IMR-90 (cell line): ENCODE data around the gene MIER3. TPM values are rescaled to one million over a fixed set of nuclear protein-coding genes. Genes with fewer than 3 reads are reported as not detected.
"Not testable (repeated sequence)": the region's sequence is repeated elsewhere in the genome, so short reads cannot be mapped to it uniquely, and the experiment has no call there.

Source experiments
- ATAC-seq: fragments of 200-7000 bp; cut with Tn5 transposase; 2 replicates; pipeline ENCODE4 v1.9.1; 2020; ENCODE audit warnings: low read depth, mild to moderate bottlenecking, moderate library complexity
- BruUV-seq: library from RNA; stranded (reverse); fragments of 400-500 nt; replicated peaks from 2 replicates; lab custom pipeline; 2021; lab: Mats Ljungman, UMichigan
- CTCF ChIA-PET: fragments of 300-600 bp; formaldehyde crosslinking; extraction: SDS; loops from one replicate; lab custom pipeline; 2021; ENCODE audit warnings: antibody characterized with exemption; lab: Yijun Ruan, JAX
- POLR2A ChIA-PET: fragments of 300-600 bp; sonication (Branson Sonifier 250); formaldehyde crosslinking; loops from one replicate; lab custom pipeline; 2022; ENCODE audit warnings: antibody characterized with exemption; ENCODE audit not compliant: unreplicated experiment; lab: Charles Lee
- DNase-seq: peaks from one replicate; pipeline ENCODE4 v3.0.0; 2013
- H2AFZ ChIP-seq: replicated peaks from 2 replicates; pipeline ENCODE3; 2013; ENCODE audit warnings: low read length, mild to moderate bottlenecking; ENCODE audit not compliant: poor library complexity
- H2AK5ac ChIP-seq: 2 replicates; pipeline ENCODE4 v1.6.1; 2013; ENCODE audit warnings: low read depth, low read length, inconsistent platforms
- H2AK9ac ChIP-seq: replicated peaks from 2 replicates; pipeline ENCODE3; 2013; ENCODE audit warnings: mild to moderate bottlenecking, low read depth, low read length, moderate library complexity; ENCODE audit not compliant: poor library complexity
- H2BK120ac ChIP-seq: 2 replicates; pipeline ENCODE4 v1.6.1; 2013; ENCODE audit warnings: low read depth, low read length, inconsistent platforms
- H2BK15ac ChIP-seq: 3 replicates; pipeline ENCODE4 v1.6.1; 2013; ENCODE audit warnings: low read depth, low read length, inconsistent platforms
- H2BK20ac ChIP-seq: 2 replicates; pipeline ENCODE4 v1.6.1; 2013; ENCODE audit warnings: low read depth, mild to moderate bottlenecking, inconsistent platforms, low read length, moderate library complexity
- H2BK5ac ChIP-seq: 2 replicates; pipeline ENCODE4 v1.6.1; 2013; ENCODE audit warnings: mild to moderate bottlenecking, low read depth, low read length, inconsistent platforms; ENCODE audit not compliant: poor library complexity, severe bottlenecking
- H3K14ac ChIP-seq: replicated peaks from 2 replicates; pipeline ENCODE4 v1.6.1; 2013; ENCODE audit warnings: low read depth, low read length, inconsistent platforms
- H3K18ac ChIP-seq: 2 replicates; pipeline ENCODE4 v1.6.1; 2013; ENCODE audit warnings: low read depth, low read length, control low read depth
- H3K23ac ChIP-seq: 2 replicates; pipeline ENCODE4 v1.6.1; 2013; ENCODE audit warnings: low read depth, low read length, inconsistent platforms
- H3K27ac ChIP-seq: 2 replicates; pipeline ENCODE4 v1.5.1; 2013; ENCODE audit warnings: mild to moderate bottlenecking, control low read depth, low read length; ENCODE audit not compliant: insufficient read depth
- H3K27me3 ChIP-seq: 2 replicates; pipeline ENCODE4 v1.6.1; 2013; ENCODE audit warnings: low read length; ENCODE audit not compliant: control insufficient read depth, insufficient read depth
- H3K36me3 ChIP-seq: 2 replicates; pipeline ENCODE4 v1.6.1; 2013; ENCODE audit warnings: low read length, mixed read lengths; ENCODE audit not compliant: control insufficient read depth, insufficient read depth
- H3K4ac ChIP-seq: 2 replicates; pipeline ENCODE4 v1.6.1; 2013; ENCODE audit warnings: low read depth, low read length, inconsistent platforms
- H3K4me1 ChIP-seq: 2 replicates; pipeline ENCODE4 v1.6.1; 2013; ENCODE audit warnings: low read length, mixed read lengths; ENCODE audit not compliant: control insufficient read depth, insufficient read depth
- H3K4me2 ChIP-seq: 2 replicates; pipeline ENCODE4 v1.6.1; 2013; ENCODE audit warnings: low read depth, mild to moderate bottlenecking, control low read depth, low read length, moderate library complexity
- H3K4me3 ChIP-seq: 2 replicates; pipeline ENCODE4 v1.5.1; 2013; ENCODE audit warnings: low read depth, mild to moderate bottlenecking, control low read depth, low read length, moderate library complexity; ENCODE audit not compliant: insufficient read depth
- H3K56ac ChIP-seq: 2 replicates; pipeline ENCODE4 v1.6.1; 2013; ENCODE audit warnings: low read length, inconsistent platforms; ENCODE audit not compliant: insufficient read depth; ENCODE audit errors: extremely low read depth
- H3K79me1 ChIP-seq, 2 experiments: 2 replicates each; pipeline ENCODE4 v1.6.1; 2013; ENCODE audit warnings: low read length in 2 of 2, inconsistent platforms in 1 of 2, low read depth in 1 of 2
- H3K9ac ChIP-seq: 2 replicates; pipeline ENCODE4 v1.6.1; 2013; ENCODE audit warnings: low read depth, low read length, control low read depth
- H3K9me1 ChIP-seq: 2 replicates; pipeline ENCODE4 v1.6.1; 2013; ENCODE audit warnings: low read length, inconsistent platforms; ENCODE audit not compliant: insufficient read depth
- H3K9me3 ChIP-seq: 2 replicates; pipeline ENCODE4 v1.6.1; 2013; ENCODE audit warnings: low read length; ENCODE audit not compliant: control insufficient read depth, insufficient read depth
- H4K20me1 ChIP-seq: 2 replicates; pipeline ENCODE4 v1.6.1; 2013; ENCODE audit warnings: low read length, inconsistent platforms; ENCODE audit not compliant: insufficient read depth
- H4K5ac ChIP-seq: 2 replicates; pipeline ENCODE4 v1.6.1; 2013; ENCODE audit warnings: mild to moderate bottlenecking, low read depth, low read length, control low read depth
- H4K8ac ChIP-seq, 2 experiments: 2 replicates each; pipeline ENCODE4 v1.6.1; 2013; ENCODE audit warnings: low read depth in 2 of 2, low read length in 2 of 2, control low read depth in 1 of 2, inconsistent platforms in 1 of 2
- H4K91ac ChIP-seq: 2 replicates; pipeline ENCODE4 v1.6.1; 2013; ENCODE audit warnings: low read depth, low read length, inconsistent platforms; ENCODE audit not compliant: insufficient read depth
- MAZ ChIP-seq: IDR thresholded peaks from 2 replicates; pipeline ENCODE4 v1.6.1; 2012; ENCODE audit warnings: low read depth, mild to moderate bottlenecking, low read length, improper control_type of control experiment, moderate library complexity, borderline replicate concordance
- NFE2L2 ChIP-seq: fragments of 150-350 bp; IDR thresholded peaks from 2 replicates; pipeline ENCODE4 v1.6.1; 2016; ENCODE audit warnings: low read depth, mild to moderate bottlenecking, low read length
- POLR2A ChIP-seq: IDR thresholded peaks from 2 replicates; pipeline ENCODE4 v1.6.1; 2012; ENCODE audit warnings: mild to moderate bottlenecking, low read depth, low read length
- RCOR1 ChIP-seq: IDR thresholded peaks from 2 replicates; pipeline ENCODE4 v1.6.1; 2012; ENCODE audit warnings: mild to moderate bottlenecking, low read length, improper control_type of control experiment; ENCODE audit not compliant: insufficient replicate concordance
- RFX5 ChIP-seq: IDR thresholded peaks from 2 replicates; pipeline ENCODE4 v1.8.0; 2012; ENCODE audit warnings: low read depth, mild to moderate bottlenecking, low read length, moderate library complexity
- WGBS, 2 experiments: methylation state at CpG; one replicate each; pipeline versions ENCODE4 v1.1.5 to v1.1.7; 2013; ENCODE audit warnings: missing lambda C conversion rate in 2 of 2; ENCODE audit not compliant: insufficient read length in 1 of 2; ENCODE audit errors: extremely low coverage in 2 of 2; 5-methylcytosine and 5-hydroxymethylcytosine counted together
- dilution Hi-C: fragments of 300-500 bp; cut with HindIII; formaldehyde crosslinking; loops from one replicate; pipeline ENCODE4 v1.14.3; 2018; ENCODE audit warnings: low sequenced_read_pairs; ENCODE audit not compliant: unreplicated experiment
- in situ Hi-C: fragments of 300-500 bp; cut with MboI; formaldehyde crosslinking; loops from 3 replicates; pipeline ENCODE4 v1.14.3; 2019; ENCODE audit warnings: low sequenced_read_pairs, inconsistent platforms, mixed read lengths
- intact Hi-C: fragments of 100-400 bp; cut with micrococcal nuclease; formaldehyde crosslinking; loops from 2 replicates; pipeline ENCODE4 v1.10.0; 2022
- polyA plus RNA-seq, 3 experiments: library from polyadenylated mRNA; depleted of rRNA; stranded (reverse); fragments of >200 nt; gene quantifications; 2 replicates each; pipeline ENCODE4 v1.2.3, GENCODE V29; 2012; ENCODE audit warnings: low replicate concordance in 1 of 3
- total RNA-seq: library from RNA; depleted of rRNA; stranded (reverse); fragments of >200 nt; gene quantifications from 2 replicates; pipeline ENCODE4 v1.2.3, GENCODE V29; 2012
- TF ChIP-seq, protein P1 (sequence below): fragments of 150-350 bp; IDR thresholded peaks from 2 replicates; pipeline ENCODE4 v1.6.1; 2017; ENCODE audit warnings: mild to moderate bottlenecking, antibody characterized with exemption, low read length, low read depth
- TF ChIP-seq, protein P2 (sequence below): fragments of 150-350 bp; IDR thresholded peaks from 2 replicates; pipeline ENCODE4 v1.6.1; 2016; ENCODE audit warnings: low read depth, mild to moderate bottlenecking, low read length, moderate library complexity, borderline replicate concordance

Gene MIER3
- total and polyA plus RNA-seq, 2 of the 4 experiments (the other 2 are of a cell fraction) = 6.4 to 22.9 TPM

DNA sequence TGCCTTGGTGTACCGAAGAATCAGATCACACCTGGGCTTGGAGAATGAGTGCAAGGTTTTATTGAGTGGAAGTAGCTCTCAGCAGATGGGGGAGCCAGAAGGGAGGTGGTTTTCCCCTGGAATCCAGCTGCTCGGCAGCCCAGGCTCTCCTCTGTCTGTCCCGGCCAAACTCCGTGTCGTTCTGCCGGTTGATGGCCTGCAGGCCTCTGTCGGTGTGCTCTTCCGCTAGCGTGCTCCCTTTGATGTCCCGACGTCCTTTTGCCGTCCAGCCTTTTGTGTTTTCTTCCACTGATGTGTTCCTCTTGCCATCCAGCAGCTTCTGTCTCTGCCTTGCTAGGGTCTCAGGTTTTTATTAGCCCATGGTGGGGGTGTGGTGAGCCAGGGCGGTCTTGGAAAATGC is 28.0 kb upstream of the MIER3 start:
- H3K27me3 ChIP-seq = peaks cover 21% of the 10 kb centered on the region
- H3K14ac ChIP-seq = no peak overlapping the region
- no peak overlapping the region for H3K56ac ChIP-seq
- no peak overlapping the region for H4K8ac ChIP-seq
- H3K4me3 ChIP-seq = no peak overlapping the region
- BruUV-seq = no TSS peak
- 82% methylated on average over 4 of the region's 13 CpGs; no CpG with 5 or more reads in 1 of the 2 experiments for WGBS, 2 experiments
- no peak overlapping the region for H2BK15ac ChIP-seq
- dilution Hi-C loops = no loop called here
- H4K5ac ChIP-seq = no peak overlapping the region
- no peak overlapping the region for H3K9ac ChIP-seq
- no peak overlapping the region for H3K18ac ChIP-seq
- H3K4me1 ChIP-seq = no peaks in the 10 kb centered on the region
- H3K9me3 ChIP-seq = no peaks in the 10 kb centered on the region
- no peak overlapping the region for H4K91ac ChIP-seq
- no peak overlapping the region for H2BK20ac ChIP-seq
- H3K23ac ChIP-seq = no peak overlapping the region
- no peak overlapping the region for H3K4ac ChIP-seq
- H3K27ac ChIP-seq = no peak overlapping the region
- CTCF ChIA-PET = no interaction called here
- H3K79me1 ChIP-seq = no peaks in the 10 kb centered on the region
- no peak for TF ChIP-seq POLR2A
- TF ChIP-seq RFX5 = no peak
- no peak for TF ChIP-seq RCOR1
- TF ChIP-seq, protein P1, sequence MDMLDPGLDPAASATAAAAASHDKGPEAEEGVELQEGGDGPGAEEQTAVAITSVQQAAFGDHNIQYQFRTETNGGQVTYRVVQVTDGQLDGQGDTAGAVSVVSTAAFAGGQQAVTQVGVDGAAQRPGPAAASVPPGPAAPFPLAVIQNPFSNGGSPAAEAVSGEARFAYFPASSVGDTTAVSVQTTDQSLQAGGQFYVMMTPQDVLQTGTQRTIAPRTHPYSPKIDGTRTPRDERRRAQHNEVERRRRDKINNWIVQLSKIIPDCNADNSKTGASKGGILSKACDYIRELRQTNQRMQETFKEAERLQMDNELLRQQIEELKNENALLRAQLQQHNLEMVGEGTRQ = no peak
- TF ChIP-seq NFE2L2 = no peak
- TF ChIP-seq MAZ = no peak
- TF ChIP-seq, protein P2, sequence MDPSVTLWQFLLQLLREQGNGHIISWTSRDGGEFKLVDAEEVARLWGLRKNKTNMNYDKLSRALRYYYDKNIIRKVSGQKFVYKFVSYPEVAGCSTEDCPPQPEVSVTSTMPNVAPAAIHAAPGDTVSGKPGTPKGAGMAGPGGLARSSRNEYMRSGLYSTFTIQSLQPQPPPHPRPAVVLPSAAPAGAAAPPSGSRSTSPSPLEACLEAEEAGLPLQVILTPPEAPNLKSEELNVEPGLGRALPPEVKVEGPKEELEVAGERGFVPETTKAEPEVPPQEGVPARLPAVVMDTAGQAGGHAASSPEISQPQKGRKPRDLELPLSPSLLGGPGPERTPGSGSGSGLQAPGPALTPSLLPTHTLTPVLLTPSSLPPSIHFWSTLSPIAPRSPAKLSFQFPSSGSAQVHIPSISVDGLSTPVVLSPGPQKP = no peak
- no peaks in the 10 kb centered on the region for H4K20me1 ChIP-seq
- POLR2A ChIA-PET = no interaction called here
- H2AK9ac ChIP-seq = no peak overlapping the region
- no peaks in the 10 kb centered on the region for H3K36me3 ChIP-seq
- H2AFZ ChIP-seq = no peak overlapping the region
- H2BK120ac ChIP-seq = no peak overlapping the region
- no peak overlapping the region for H2AK5ac ChIP-seq
- no peak overlapping the region for H3K4me2 ChIP-seq
- ATAC-seq (no peak), DNase-seq (no peak)
- no peaks in the 10 kb centered on the region for H3K9me1 ChIP-seq
- in situ Hi-C loops = no loop called here
- H2BK5ac ChIP-seq = no peak overlapping the region
- intact Hi-C loops = no loop called here

DNA sequence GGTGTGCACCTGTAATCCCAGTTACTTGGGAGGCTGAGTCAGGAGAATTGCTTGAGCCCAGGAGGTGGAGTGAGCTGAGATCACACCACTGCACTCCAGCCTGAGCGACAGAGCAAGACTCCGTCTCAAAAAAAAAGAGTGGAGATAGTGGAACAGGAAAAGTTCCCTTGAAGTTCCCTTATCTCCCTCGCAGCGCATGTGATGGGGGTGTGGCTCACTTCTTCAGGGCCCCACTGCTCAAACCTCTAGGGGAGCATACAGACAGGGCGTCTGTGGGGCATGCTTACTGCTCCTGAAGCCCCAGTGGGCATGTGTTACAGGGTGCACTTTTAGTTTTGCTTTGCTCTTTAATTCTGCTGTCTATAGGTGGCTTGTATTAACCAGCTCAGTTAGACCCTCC is 27.6 kb upstream of the MIER3 start:
- H3K4me3 ChIP-seq, in situ Hi-C loops, DNase-seq, CTCF ChIA-PET, H2BK120ac ChIP-seq, H3K9ac ChIP-seq, H3K4me2 ChIP-seq, H3K9me3 ChIP-seq, intact Hi-C loops, H4K8ac ChIP-seq, H3K27ac ChIP-seq, H4K20me1 ChIP-seq, ATAC-seq, H2BK20ac ChIP-seq, H3K36me3 ChIP-seq, H2AFZ ChIP-seq, POLR2A ChIA-PET, H3K18ac ChIP-seq, H3K4ac ChIP-seq, H3K56ac ChIP-seq, H4K91ac ChIP-seq, dilution Hi-C loops, BruUV-seq, H2AK9ac ChIP-seq, H2AK5ac ChIP-seq, H3K14ac ChIP-seq, H2BK5ac ChIP-seq, H3K23ac ChIP-seq, H4K5ac ChIP-seq, H3K4me1 ChIP-seq, H3K9me1 ChIP-seq, H2BK15ac ChIP-seq, H3K79me1 ChIP-seq: not testable (repeated sequence)
- peaks cover 22% of the 10 kb centered on the region for H3K27me3 ChIP-seq
- WGBS, 2 experiments = no CpG with 5 or more reads among the region's 5 CpGs
